ENCODE measurements around the gene CSTF1.
A peak's percentile ranks its signal among the peaks of the same experiment; 100 is the strongest.

The CSTF1 gene

DNA sequence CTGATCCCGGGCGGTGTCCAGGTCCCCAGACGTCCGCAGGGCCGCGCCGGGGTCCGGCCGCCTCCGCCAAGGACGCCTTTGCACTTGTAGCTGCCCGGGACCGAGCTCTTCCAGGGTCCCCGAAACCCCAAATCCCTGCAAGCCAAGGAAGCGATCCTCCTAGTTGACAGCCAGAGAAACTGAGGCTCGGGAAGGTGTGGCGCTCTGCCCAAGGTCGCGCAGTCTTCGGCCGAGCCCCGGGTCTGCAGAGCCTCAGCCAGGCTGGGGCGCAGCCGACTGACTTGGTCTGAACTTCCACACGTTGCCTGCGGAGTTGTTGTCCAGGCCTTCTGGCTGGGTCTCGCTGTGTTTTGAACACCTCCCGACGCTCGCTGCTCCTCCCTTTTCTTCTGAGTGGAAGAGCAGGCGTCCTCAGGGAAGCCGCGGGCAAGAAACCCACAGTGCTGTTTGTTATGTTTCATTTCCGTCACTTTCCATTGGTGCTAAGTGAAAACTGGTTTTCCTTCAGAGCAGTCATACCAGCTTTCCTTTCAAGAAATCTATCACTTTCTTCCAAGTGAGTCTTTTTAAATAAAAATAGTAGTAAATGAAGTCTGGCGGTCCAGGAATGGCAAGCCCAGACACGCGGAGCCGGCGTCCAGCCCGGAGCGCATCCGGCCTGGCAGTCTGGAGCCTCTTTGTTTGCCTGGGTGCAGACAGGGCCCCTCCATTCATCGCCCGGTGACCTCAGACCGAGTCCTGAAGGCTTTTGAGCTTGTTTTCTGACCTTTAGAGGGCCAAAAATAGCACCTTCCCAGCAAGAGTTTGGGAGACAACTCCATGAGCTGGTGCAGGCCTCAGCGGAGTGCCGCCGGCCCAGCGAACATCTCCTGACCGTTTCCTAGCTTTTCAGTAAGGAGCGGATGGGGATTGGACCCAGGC lies 33.0 kb upstream of the CSTF1 start:
- H3K4me3 ChIP-seq (replicated peaks; ENCODE audit: low read depth, low read length): peak overlapping the region; percentile 64
- DNase-seq (ENCODE audit: extremely low read depth, low read depth): no peak
- TF ChIP-seq, protein P1, sequence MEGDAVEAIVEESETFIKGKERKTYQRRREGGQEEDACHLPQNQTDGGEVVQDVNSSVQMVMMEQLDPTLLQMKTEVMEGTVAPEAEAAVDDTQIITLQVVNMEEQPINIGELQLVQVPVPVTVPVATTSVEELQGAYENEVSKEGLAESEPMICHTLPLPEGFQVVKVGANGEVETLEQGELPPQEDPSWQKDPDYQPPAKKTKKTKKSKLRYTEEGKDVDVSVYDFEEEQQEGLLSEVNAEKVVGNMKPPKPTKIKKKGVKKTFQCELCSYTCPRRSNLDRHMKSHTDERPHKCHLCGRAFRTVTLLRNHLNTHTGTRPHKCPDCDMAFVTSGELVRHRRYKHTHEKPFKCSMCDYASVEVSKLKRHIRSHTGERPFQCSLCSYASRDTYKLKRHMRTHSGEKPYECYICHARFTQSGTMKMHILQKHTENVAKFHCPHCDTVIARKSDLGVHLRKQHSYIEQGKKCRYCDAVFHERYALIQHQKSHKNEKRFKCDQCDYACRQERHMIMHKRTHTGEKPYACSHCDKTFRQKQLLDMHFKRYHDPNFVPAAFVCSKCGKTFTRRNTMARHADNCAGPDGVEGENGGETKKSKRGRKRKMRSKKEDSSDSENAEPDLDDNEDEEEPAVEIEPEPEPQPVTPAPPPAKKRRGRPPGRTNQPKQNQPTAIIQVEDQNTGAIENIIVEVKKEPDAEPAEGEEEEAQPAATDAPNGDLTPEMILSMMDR (IDR thresholded peaks at IDR 0.05; ENCODE audit: low read depth, low read length, missing control alignments): no peak

DNA sequence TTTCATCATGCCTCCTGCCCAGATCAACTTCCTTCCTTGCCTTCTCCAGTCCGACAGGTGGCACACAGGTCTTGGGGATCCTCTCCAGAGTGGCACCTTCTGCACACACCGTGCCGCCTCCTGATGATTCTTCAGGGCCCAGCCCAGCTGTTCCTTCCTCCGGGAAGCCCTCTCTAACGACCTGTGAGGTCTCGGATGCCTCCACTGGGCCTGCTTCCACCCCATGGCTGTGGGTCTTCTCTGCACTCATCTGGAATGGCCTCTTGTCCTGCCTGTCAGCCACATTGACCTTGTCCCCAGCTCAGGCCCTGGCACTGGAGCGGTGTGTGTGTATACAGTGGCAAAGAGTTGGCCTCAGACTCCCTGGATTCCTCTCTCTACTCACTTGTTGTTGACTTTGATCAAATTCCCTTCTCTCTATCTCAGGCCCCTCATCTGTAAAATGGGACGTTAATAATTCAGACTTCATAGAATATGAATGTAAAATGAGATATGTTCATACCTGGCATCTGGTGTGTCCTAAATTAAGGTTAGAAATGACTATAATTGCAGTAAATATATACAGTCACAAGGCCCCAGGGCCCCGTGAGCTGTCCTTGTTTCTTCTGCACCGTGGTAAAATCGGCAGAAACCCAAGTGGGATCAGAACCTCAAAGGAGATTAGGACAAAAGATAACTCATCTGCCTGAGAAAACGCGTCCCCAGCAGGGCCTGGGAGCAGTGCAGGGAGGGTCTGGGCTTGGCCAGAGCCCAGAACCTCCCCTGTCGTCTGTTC lies 32.1 kb upstream of the CSTF1 start:
- DNase-seq (ENCODE audit: extremely low read depth, low read depth): no peak
- peak overlapping the region; percentile 64 for H3K4me3 ChIP-seq (replicated peaks; ENCODE audit: low read depth, low read length)
- TF ChIP-seq, protein P1 (IDR thresholded peaks at IDR 0.05; ENCODE audit: low read depth, low read length, missing control alignments): no peak

DNA sequence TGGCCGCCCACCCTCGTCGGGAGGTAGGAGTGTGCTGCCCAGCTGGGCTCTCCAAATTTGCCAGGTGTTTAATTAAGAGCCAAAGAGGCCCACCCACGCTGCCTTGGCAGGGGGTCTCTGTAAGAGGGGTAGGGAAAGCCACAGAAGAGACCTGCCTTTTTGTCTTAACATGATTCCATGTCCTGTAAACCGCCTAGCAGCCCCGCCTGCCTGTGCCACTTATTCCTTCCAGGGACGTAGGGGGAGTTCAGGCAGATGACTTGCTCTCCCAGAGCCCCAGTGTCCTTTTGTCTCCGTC lies 31.6 kb upstream of the CSTF1 start:
- no peak for DNase-seq (ENCODE audit: extremely low read depth, low read depth)
- TF ChIP-seq, protein P1 (IDR thresholded peaks at IDR 0.05; ENCODE audit: low read depth, low read length, missing control alignments): no peak
- H3K4me3 ChIP-seq (replicated peaks; ENCODE audit: low read depth, low read length): peak overlapping the region; percentile 64

DNA sequence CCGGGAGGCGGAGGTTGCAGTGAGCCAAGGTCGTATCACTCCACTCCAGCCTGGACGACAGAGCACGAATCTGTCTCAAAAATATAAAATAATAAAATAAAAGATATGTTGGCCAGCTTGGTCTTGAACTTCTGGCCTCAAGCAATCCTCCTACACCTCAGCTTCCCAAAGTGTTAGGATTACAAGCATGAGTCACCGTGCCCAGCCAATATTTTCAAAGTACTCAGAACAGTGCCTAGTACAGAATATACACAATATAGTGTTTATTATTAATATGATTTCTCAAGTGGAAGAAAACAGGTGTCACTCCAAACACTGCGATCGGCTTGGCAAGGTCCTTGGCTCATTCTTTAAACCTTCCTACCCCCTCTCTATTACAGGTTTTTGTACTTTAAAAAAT lies 30.5 kb upstream of the CSTF1 start:
- TF ChIP-seq, protein P1 (IDR thresholded peaks at IDR 0.05; ENCODE audit: low read depth, low read length, missing control alignments): no peak
- no peak overlapping the region for H3K4me3 ChIP-seq (replicated peaks; ENCODE audit: low read depth, low read length)
- no peak for DNase-seq (ENCODE audit: extremely low read depth, low read depth)

DNA sequence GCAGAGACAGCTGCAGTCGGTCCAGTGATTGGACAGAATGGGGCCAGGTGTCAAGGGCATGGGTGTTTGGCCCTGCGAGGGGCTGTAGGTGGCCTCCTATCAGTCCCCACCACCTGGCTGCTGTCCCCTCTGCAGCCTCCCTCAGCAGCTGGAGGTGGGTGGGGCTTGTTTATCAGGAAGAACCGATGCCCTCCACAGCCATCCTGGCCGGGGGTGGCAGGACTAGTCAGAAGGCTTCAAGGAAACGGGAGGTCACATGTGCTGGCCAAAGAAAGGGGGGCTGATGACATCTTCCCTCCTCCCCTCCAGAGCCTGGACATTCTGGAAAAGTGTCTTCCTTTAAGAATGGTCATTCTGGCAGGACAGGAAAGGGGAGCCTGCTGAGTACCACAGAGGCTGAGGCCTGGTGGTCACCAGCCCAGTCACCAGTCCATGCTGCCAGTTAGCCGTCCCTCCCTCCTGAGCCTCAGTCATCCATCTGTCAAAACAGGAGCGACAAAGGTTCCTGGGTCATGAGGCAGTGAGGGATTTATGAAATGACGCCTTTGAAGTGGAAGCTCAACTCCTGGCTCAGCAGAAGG lies 29.5 kb upstream of the CSTF1 start:
- TF ChIP-seq, protein P1 (IDR thresholded peaks at IDR 0.05; ENCODE audit: low read depth, low read length, missing control alignments): no peak
- no peak for DNase-seq (ENCODE audit: extremely low read depth, low read depth)
- H3K4me3 ChIP-seq (replicated peaks; ENCODE audit: low read depth, low read length): no peak overlapping the region

DNA sequence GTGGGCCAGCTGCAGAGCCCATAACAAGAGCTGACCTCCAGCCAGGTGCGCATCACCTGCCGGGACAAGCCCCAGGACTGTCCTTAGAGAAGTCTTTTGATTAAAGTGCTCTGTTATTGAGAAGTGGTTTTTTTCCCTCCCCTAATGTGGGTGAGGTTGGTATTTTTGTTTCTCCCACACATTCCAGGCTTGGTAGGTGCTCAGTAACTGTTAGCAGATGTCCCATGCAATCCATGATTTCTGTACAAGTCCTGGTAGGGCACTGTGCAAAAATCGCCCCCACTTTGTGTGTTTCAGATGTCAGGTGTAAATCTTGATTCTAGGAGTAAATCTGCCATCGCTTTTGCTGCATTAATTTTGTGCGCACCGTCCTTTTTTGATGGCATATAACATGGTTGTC lies 29.0 kb upstream of the CSTF1 start:
- H3K4me3 ChIP-seq (replicated peaks; ENCODE audit: low read depth, low read length): no peak overlapping the region
- DNase-seq (ENCODE audit: extremely low read depth, low read depth): no peak
- TF ChIP-seq, protein P1 (IDR thresholded peaks at IDR 0.05; ENCODE audit: low read depth, low read length, missing control alignments): no peak

Data from HFF-Myc (cell line).